A172 (cell line): Measurements from ENCODE around the gene SUCLG2. TPM values are rescaled to one million over a fixed set of nuclear protein-coding genes. Genes with fewer than 3 reads are reported as not detected.

Experiments used
- DNase-seq: peaks from one replicate; pipeline ENCODE4 v3.0.0-alpha.2; 2015; ENCODE audit warnings: low spot score
- total RNA-seq: library from RNA; depleted of rRNA; stranded (reverse); fragments of >200 nt; shearing (Covaris generic); gene quantifications from 2 replicates; pipeline ENCODE4 v1.2.3, GENCODE V29; 2014

SUCLG2 gene
- total RNA-seq, 1 experiment from 2014 or later, result 75.2 TPM

DNA sequence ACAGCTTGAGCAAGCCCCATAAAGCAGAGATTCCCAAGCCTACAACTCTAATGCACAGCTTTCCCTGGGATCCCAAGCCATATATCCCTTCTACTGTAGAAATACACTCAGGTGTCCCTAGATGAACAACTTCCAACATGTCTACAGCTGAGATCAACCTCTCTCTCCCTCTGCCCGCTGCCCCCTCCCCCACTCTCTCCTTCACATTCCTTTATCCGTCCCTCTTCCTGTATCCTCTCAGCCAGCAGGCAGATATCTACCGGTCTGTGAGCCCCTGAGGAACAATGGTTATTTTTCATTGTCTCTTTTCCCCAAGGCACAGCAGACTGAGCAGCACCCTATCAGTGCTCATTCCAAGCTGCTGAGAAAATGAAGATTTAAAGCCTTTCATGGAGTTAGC lies 138.6 kb downstream of the SUCLG2 start:
- DNase-seq, result no peak

- no peak for DNase-seq
Measured at GRCh38 chr3:67509471-67510075, 144.8 kb downstream of the SUCLG2 start.

DNA sequence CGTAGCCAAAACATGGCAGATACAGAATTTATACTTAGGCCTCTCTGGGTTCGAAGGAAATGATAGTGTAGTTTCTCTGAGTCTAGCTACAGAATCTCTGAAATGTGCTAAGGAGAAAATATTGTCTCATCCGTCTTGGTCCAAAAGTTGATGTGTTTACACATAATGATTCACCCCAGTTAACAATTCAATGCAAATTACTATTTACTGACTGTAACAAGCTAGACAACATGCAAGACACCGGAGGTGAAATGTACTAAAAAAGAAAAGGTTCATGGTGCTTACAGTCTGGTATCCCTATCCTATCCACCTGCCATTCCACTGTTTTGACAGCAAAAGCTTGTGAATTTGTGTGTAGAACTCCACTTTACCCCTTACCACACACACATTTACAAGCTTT lies 146.8 kb downstream of the SUCLG2 start:
- DNase-seq, result no peak

DNA sequence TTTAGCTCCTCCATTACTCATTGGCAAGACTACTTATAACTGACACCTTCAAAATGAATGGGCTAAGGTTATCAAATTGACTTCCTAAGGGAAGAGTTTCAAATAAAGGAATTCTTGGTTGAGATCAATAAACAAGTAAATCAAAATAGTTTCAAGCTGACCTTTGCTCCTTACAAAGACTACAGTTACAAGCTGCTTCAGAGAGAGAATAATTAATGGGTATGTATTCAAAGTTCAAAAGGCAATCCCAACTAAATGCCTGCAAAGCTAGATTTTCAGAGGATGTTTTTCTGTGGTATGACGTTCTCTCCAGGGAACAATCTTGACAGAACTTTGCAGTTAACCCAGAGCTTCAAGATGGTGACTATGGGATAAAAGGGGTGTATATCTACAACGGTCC lies 153.7 kb downstream of the SUCLG2 start:
- no peak for DNase-seq

- no peak for DNase-seq
Measured at GRCh38 chr3:67497746-67498145, 156.7 kb downstream of the SUCLG2 start.

GRCh38 chr3:67495751-67496150 lies 158.7 kb downstream of the SUCLG2 start:
- no peak for DNase-seq

DNA sequence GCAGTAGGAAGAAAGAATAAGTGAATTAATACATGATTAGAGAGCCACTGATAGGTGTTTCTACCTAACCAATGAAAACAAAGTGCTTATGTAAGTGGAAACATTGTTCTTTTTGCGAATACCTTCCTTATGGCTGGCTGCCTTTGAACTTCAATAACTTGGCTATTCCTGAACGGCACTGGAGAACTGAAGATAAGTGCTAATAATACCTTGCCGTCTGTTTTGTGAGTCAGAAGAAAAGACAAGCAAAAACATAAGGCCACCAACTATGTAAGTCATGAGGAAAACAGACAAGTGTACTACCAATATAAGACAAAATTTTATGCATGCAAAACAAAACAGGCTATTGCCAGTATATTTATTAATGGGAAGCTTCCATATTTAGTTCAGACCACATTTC lies 160.6 kb downstream of the SUCLG2 start:
- DNase-seq, result no peak

- DNase-seq, result no peak
Measured at GRCh38 chr3:67490658-67491057, 163.8 kb downstream of the SUCLG2 start.

DNA sequence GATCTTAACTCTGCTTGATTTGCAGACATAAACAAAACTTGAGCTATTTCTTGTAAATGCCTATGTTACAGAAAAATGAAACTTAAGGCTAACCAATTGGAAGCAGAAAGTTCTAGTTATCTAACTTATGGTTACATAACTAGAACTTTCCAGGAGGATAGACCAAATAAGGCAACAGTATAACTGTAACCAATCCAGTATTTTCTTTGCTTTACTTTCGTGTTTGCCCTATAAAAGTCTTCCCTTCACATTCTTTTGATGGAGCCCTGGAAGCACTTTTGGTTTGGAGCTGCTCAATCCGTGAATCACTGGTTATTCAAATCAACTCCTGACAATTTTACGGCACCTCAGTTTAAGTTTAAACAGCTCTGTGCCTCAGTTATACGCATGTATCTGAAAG lies 164.6 kb downstream of the SUCLG2 start:
- no peak for DNase-seq

DNA sequence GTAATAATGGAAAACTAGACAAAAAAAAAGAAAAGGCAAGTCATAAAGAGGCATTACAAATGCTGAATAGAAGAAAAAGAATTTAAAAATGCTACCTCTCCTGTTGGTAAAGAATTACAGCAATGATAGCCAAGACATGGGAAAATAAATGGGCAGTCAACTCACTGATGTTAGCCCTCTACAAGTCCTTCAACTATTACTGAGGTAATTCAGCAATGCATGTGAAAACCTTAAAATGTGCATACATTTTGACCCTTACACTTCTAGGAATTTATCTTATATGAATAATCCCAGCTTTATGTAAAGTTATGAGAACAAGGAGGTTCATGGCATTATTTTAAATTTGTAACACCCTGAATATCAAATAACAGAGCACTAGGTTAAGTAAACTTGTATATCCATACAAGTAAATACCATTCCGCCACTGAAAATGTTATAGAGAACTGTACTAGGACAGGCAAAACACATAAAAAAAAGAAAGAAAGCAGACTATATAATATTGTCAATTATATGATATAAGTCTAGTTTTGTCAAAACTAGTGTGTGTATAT lies 166.8 kb downstream of the SUCLG2 start:
- no peak for DNase-seq

GRCh38 chr3:67486883-67487282 lies 167.5 kb downstream of the SUCLG2 start:
- DNase-seq, result no peak

DNA sequence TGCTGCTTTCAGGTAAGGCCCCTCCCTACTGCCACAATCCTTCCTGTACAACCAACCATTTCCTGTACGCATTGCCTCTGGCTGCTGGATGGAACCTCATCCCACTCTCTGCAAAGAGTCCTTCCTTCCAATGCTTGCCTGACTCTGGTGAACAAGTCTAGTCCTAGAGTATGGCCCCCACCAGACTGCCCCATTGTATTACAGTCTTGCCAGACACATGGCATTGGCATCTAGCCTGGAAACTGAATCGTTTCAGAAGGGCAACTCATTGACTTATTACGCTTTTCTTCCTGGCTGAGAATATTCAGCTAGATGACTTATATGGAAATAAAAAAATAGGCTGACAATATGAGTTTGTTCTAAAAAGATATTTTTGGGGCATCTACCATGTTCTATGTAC lies 170.3 kb downstream of the SUCLG2 start:
- DNase-seq, result no peak

DNA sequence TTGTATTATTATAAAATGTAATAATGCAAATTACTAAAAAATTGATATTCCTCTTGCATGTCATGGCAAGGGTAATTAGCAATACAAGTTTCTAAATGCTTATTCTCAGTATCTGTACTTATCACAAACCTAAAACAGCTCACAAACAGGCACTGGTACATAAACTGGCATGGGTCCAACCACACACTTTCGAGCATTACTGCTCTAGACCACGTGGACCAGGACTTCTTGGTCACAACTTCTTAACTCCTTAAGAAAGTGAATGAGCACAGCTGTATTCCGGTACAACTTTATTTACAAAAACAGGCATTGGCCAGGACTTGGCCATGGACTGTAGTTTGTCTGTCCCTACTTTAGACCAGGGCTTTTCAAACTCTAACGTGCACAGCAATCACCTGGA lies 173.3 kb downstream of the SUCLG2 start:
- no peak for DNase-seq

DNA sequence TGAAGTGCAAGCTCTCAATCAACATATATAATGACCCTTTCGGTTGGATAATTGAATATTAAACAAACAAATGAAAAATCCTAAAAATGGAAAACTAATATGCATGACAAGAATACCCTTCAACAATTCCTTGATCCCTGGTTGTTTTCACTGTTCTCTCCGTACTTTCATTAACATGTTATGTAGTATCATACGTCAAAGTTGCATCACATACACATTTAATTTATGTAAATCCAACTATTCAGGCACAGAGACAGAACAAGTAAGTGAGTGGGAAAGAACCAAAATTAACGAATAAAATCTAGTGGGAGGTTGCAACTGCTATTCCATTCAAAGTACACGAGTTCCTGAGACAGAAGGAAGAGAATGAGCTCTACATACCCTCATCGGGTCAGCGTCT lies 176.0 kb downstream of the SUCLG2 start:
- DNase-seq, result no peak

GRCh38 chr3:67474311-67474710 lies 180.1 kb downstream of the SUCLG2 start:
- DNase-seq, result no peak

DNA sequence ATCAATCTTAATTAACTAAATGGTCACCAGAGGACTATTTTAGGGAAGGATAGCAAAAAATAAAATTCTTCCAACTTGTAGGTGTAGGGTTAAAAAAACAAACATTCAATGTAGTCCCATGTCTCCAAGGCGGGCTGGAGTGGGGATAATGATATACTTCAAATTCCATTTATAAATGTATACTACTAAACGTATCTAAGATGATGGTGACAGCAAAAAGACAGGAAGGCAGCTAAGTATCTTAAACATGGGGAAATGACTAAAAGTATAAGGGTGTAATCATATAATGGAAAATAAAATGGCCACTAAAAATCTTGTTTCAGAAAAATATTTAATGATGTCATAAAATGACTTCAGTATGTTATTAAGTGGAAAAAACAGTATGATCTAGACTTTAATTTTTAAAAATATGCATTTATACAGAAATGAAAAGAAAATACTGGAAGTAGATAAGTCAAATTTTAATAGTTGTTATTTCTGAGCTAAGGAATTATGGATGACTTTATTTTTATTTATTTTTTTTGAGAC lies 181.7 kb downstream of the SUCLG2 start:
- DNase-seq, result no peak

DNA sequence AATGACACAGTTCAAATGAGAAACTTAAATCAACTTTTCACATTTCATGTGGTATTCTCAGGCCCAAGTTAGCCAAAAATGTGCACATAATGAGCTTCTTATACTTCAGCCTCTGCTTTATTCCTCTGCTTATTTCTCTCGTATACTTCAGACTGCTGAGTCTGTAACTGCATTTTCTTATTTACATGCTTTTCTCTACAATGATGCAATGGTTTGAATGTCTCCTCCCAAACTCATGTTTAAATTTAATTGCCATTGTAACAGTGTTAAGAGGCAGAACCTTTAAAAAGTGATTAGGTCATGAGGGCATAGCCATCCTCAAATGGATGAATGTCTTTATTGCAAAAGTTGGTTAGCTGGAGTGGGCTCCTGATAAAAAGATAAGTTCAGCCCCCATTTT lies 184.2 kb downstream of the SUCLG2 start:
- no peak for DNase-seq

DNA sequence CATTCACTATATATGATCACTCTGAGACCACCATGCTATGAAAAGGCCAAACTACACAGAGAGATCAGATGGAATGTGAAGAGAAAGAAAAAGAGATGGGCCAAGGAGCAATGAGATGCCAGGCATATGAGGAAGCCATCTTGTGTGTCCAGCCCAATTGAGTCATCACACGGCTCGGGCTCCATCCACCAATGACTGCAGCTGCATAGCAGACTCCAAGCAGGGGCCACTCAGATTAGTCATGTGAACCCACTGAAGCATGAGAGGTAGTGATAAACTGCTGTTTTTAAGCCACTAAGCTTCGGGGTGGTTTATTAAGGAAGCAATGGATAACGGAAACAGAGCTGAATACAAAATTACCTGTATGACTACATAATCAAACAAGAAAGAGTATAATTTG lies 185.9 kb downstream of the SUCLG2 start:
- peak; percentile 77 for DNase-seq

GRCh38 chr3:67463656-67464055 lies 190.8 kb downstream of the SUCLG2 start:
- DNase-seq, result no peak

GRCh38 chr3:67462187-67462586 lies 192.2 kb downstream of the SUCLG2 start:
- no peak for DNase-seq

- peak; percentile 44 for DNase-seq
Measured at GRCh38 chr3:67461667-67462142, 192.7 kb downstream of the SUCLG2 start.

DNA sequence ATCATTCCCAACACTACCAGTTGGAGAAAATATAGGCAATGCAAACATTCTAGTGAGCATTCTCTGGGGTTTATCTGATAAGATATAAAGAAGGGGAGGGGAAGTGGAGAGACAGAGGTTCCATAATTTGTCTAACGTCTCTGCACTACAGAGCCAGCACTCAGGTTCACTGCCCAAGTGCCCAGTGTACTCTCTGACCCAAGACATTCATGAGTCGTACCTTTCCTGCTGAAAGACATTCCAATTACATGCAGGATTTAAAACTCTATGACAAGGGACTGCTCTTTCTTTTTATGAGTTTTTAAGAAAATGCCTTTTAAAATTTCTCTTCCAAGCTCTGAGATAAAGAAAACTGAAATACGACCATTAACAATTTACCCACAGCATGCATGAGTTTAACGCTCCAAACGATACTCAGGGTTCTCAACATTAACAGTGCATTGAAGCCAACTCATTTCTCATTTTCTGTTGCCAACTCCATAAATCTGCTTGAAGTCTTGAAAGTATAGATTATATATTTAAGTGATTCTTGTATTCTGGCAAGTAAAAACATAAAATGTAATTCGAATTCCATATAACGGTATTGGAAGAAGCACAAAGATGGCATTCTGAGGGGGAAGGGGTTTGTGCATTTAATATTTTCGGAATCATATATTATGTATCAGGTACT lies 193.4 kb downstream of the SUCLG2 start:
- DNase-seq, result peak; percentile 18

GRCh38 chr3:67459796-67460195 lies 194.6 kb downstream of the SUCLG2 start:
- no peak for DNase-seq
